H1 (cell line): Measurements from ENCODE around the gene AP2A2. TPM values are rescaled to one million over a fixed set of nuclear protein-coding genes. Genes with fewer than 3 reads are reported as not detected.

Experiments
- KDM1A ChIP-seq: fragments of 200-600, 300-600 bp; sonication (generic); IDR thresholded peaks from 2 replicates; pipeline ENCODE4 v1.7.1; 2016; ENCODE audit warnings: mild to moderate bottlenecking, low read length, borderline replicate concordance
- NANOG ChIP-seq: IDR thresholded peaks from 2 replicates; pipeline ENCODE4 v1.6.1; 2011; ENCODE audit warnings: low read length, low read depth, mild to moderate bottlenecking, inconsistent platforms; ENCODE audit not compliant: insufficient read depth, poor library complexity, severe bottlenecking
- SRF ChIP-seq: IDR thresholded peaks from 2 replicates; pipeline ENCODE4 v1.6.1; 2011; ENCODE audit warnings: mild to moderate bottlenecking, low read depth, low read length, moderate library complexity
- polyA plus RNA-seq, 7 experiments: library from polyadenylated mRNA; depleted of rRNA in 3 of 7; stranded (reverse) in 5 of 7; unstranded in 2 of 7; fragments of >200 nt in 5 of 7; fragments of 200-250 nt in 2 of 7; gene quantifications; 1 replicate in 5 of 7; 2 replicates in 1 of 7; 4 replicates in 1 of 7; pipeline versions ENCODE4 v1.2.1 to v1.2.3, GENCODE V29; 2011 to 2013; ENCODE audit warnings: missing spikeins in 2 of 7, mixed read lengths in 2 of 7
- total RNA-seq: library from RNA; stranded (reverse); fragmentation: NEBNext Ultra II Directional; extraction: Animal tissue kit (Norgen Biotek cat#: 25700); gene quantifications from 2 replicates; pipeline ENCODE4 v1.2.1, GENCODE V29; 2021
- TF ChIP-seq, protein P1 (sequence below), 3 experiments: IDR thresholded peaks; 1 replicate in 2 of 3; 2 replicates in 1 of 3; pipeline versions ENCODE4 v1.5.1 to v1.6.1; 2011; ENCODE audit warnings: low read length in 3 of 3, mild to moderate bottlenecking in 3 of 3, inconsistent platforms in 2 of 3, low read depth in 1 of 3, moderate library complexity in 1 of 3; ENCODE audit not compliant: insufficient read depth in 1 of 3; ENCODE audit errors: control extremely low read depth in 1 of 3

Gene AP2A2
- total and polyA plus RNA-seq, 2 of the 8 experiments (the other 6 are each of a cell fraction or from before 2014, with no cell fraction given): 50.0 to 65.0 TPM

DNA sequence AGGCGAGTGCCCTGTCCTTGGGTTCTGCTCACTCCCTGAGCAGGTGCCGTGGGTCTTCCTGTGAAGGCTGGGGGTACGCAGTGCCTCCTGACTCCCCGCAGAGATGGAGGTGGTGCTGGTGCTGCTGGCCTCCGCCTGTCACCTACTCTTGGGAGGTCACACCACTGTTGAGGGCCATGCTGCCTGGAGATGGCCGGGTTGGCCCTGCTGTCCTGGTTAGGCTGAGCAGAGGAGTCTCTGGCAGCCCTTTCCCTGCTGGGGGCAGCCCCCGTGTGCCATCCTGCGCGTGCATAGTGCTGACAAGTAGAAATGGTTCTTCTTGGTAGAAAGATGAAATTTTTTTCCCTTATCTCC lies 61.3 kb downstream of the AP2A2 start (continued):
- no peak for TF ChIP-seq SRF
- TF ChIP-seq, protein P1, sequence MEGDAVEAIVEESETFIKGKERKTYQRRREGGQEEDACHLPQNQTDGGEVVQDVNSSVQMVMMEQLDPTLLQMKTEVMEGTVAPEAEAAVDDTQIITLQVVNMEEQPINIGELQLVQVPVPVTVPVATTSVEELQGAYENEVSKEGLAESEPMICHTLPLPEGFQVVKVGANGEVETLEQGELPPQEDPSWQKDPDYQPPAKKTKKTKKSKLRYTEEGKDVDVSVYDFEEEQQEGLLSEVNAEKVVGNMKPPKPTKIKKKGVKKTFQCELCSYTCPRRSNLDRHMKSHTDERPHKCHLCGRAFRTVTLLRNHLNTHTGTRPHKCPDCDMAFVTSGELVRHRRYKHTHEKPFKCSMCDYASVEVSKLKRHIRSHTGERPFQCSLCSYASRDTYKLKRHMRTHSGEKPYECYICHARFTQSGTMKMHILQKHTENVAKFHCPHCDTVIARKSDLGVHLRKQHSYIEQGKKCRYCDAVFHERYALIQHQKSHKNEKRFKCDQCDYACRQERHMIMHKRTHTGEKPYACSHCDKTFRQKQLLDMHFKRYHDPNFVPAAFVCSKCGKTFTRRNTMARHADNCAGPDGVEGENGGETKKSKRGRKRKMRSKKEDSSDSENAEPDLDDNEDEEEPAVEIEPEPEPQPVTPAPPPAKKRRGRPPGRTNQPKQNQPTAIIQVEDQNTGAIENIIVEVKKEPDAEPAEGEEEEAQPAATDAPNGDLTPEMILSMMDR (IDR thresholded peaks at IDR 0.05; ENCODE audit: control extremely low read depth in 1 of 3, insufficient read depth in 1 of 3, low read depth in 1 of 3, low read length in 3 of 3): no peak
- TF ChIP-seq KDM1A: no peak
- TF ChIP-seq NANOG: no peak
